ENCODE results near the gene MINDY4.

The MINDY4 gene

GRCh38 chr7:30934732-30935568 is 163.7 kb downstream of the MINDY4 start:
- DNase-seq = no peak

GRCh38 chr7:30935569-30935877 is 164.3 kb downstream of the MINDY4 start:
- DNase-seq = no peak

- DNase-seq = no peak
These were observed 165.5 kb downstream of the MINDY4 start for GRCh38 chr7:30936650-30937245.

GRCh38 chr7:30937416-30937815 is 166.2 kb downstream of the MINDY4 start:
- no peak for DNase-seq

GRCh38 chr7:30938435-30939316 is 167.5 kb downstream of the MINDY4 start:
- no peak for DNase-seq

GRCh38 chr7:30941582-30942323 is 170.5 kb downstream of the MINDY4 start:
- no peak for DNase-seq

Data from NCI-H187 treated with DMSO at 0.1 percent for 48 hours (cell line).